K562 (cell line): ENCODE measurements around the gene S100A6. TPM values are rescaled to one million over a fixed set of nuclear protein-coding genes. Genes with fewer than 3 reads are reported as not detected.
A peak's percentile ranks its signal among the peaks of the same experiment; 100 is the strongest.

Experiments used
- ATAC-seq: fragments of 200-7000 bp; cut with Tn5 transposase; 3 replicates; pipeline ENCODE4 v1.9.1; 2020; ENCODE audit warnings: moderate library complexity
- BruUV-seq: library from RNA; stranded (reverse); fragments of 400-500 nt; replicated peaks from 2 replicates; lab custom pipeline; 2021; lab: Mats Ljungman, UMichigan
- CTCF ChIA-PET: fragments of 300-600 bp; formaldehyde crosslinking; extraction: SDS; loops from one replicate; lab custom pipeline; 2021; ENCODE audit warnings: low intra/inter-chr PET ratio; lab: Yijun Ruan, JAX
- POLR2A ChIA-PET: fragments of 300-600, 350-650 bp; sonication (Branson Sonifier 250); formaldehyde crosslinking; extraction: SDS; loops from one replicate; lab custom pipeline; 2021; ENCODE audit warnings: antibody characterized with exemption, inconsistent platforms; lab: Yijun Ruan, JAX
- DNase-seq, 4 experiments: peaks; one replicate each; pipeline versions ENCODE4 v3.0.0 to v3.0.0-alpha.2; 2011 to 2018; ENCODE audit warnings: low spot score in 3 of 4, mixed read lengths in 3 of 4; ENCODE audit errors: extremely low read depth in 1 of 4
- FAIRE-seq: peaks from 2 replicates; lab custom pipeline; 2011; peaks lifted over from hg19 to GRCh38; lab: Jason Lieb, UNC
- H2AFZ ChIP-seq: 2 replicates; pipeline ENCODE4 v1.6.0; 2011; ENCODE audit warnings: low read depth, low read length, control low read depth, inconsistent platforms
- H3K27ac ChIP-seq: fragments of 200-600 bp; 3 replicates; pipeline ENCODE4 v1.8.0; 2011; ENCODE audit warnings: low read depth, mild to moderate bottlenecking, control low read depth, inconsistent platforms, low read length, moderate library complexity, mixed read lengths; ENCODE audit errors: extremely low read depth
- H3K27me3 ChIP-seq, 2 experiments: fragments of 300-600 bp in 1 of 2; 2 replicates in 1 of 2; 3 replicates in 1 of 2; pipeline versions ENCODE4 v1.6.0 to v1.8.0; 2011; ENCODE audit warnings: inconsistent platforms in 2 of 2, low read length in 2 of 2, mild to moderate bottlenecking in 1 of 2, mixed read lengths in 1 of 2, moderate library complexity in 1 of 2; ENCODE audit not compliant: control insufficient read depth in 2 of 2, insufficient read depth in 2 of 2
- H3K36me3 ChIP-seq: fragments of 300-600 bp; 3 replicates; pipeline ENCODE4 v1.8.0; 2011; ENCODE audit warnings: mild to moderate bottlenecking, low read length, inconsistent platforms; ENCODE audit not compliant: control insufficient read depth, insufficient read depth
- H3K4me1 ChIP-seq, 2 experiments: fragments of 200-600 bp in 1 of 2; replicated peaks in 1 of 2; 2 replicates in 1 of 2; 3 replicates in 1 of 2; pipeline versions ENCODE4 v1.5.1 to v1.8.0; 2011; ENCODE audit warnings: inconsistent platforms in 2 of 2, low read length in 2 of 2, mild to moderate bottlenecking in 1 of 2, mixed read lengths in 1 of 2, moderate library complexity in 1 of 2; ENCODE audit not compliant: control insufficient read depth in 2 of 2, insufficient read depth in 2 of 2
- H3K4me2 ChIP-seq: 2 replicates; pipeline ENCODE4 v1.6.1; 2011; ENCODE audit warnings: low read length, control low read depth, inconsistent platforms, mixed read lengths; ENCODE audit not compliant: insufficient read depth
- H3K4me3 ChIP-seq: fragments of 200-600 bp; sonication (generic), shearing (Covaris generic); 2 replicates; pipeline ENCODE4 v1.5.1; 2016; ENCODE audit warnings: control low read depth, inconsistent platforms
- H3K79me2 ChIP-seq: fragments of 200-600 bp; 3 replicates; pipeline ENCODE4 v1.8.0; 2011; ENCODE audit warnings: low read length, inconsistent platforms; ENCODE audit not compliant: control insufficient read depth, insufficient read depth
- H3K9ac ChIP-seq, 2 experiments: 2 replicates each; pipeline versions ENCODE4 v1.6.0 to v1.6.1; 2011; ENCODE audit warnings: low read depth in 2 of 2, low read length in 2 of 2, control low read depth in 1 of 2, inconsistent platforms in 1 of 2, mild to moderate bottlenecking in 1 of 2, mixed read lengths in 1 of 2; ENCODE audit not compliant: insufficient read depth in 1 of 2
- H3K9me1 ChIP-seq: one replicate; pipeline ENCODE4 v1.6.0; 2011; ENCODE audit warnings: inconsistent platforms, mild to moderate bottlenecking, low read length, moderate library complexity; ENCODE audit not compliant: control insufficient read depth, insufficient read depth
- H3K9me3 ChIP-seq: replicated peaks from 2 replicates; pipeline ENCODE4 v1.5.1; 2011; ENCODE audit warnings: low read depth, low read length, inconsistent platforms; ENCODE audit not compliant: control insufficient read depth, insufficient read depth
- H4K20me1 ChIP-seq: replicated peaks from 2 replicates; pipeline ENCODE4 v1.6.1; 2011; ENCODE audit warnings: low read length, inconsistent platforms, mixed read lengths; ENCODE audit not compliant: control insufficient read depth, insufficient read depth
- EP400 ChIP-seq: fragments of 450-650 bp; IDR thresholded peaks from 2 replicates; pipeline ENCODE4 v1.6.1; 2017; ENCODE audit warnings: antibody characterized with exemption, mild to moderate bottlenecking, moderate library complexity
- RAD21 ChIP-seq, 2 experiments: fragments of 250-450 bp in 1 of 2; fragments of 450-650 bp in 1 of 2; sonication (Bioruptor Pico) in 1 of 2; formaldehyde crosslinking in 1 of 2; IDR thresholded peaks in 1 of 2; conservative IDR thresholded peaks in 1 of 2; 2 replicates each; pipeline versions ENCODE4 v1.4.0 to v1.8.0; 2020 to 2022; ENCODE audit warnings: mild to moderate bottlenecking in 2 of 2, moderate library complexity in 1 of 2
- REST ChIP-seq, 2 experiments: fragments of 450-650 bp; formaldehyde crosslinking in 1 of 2; IDR thresholded peaks; 2 replicates each; pipeline versions ENCODE4 v1.4.0 to v1.6.1; 2014 to 2020; ENCODE audit warnings: mild to moderate bottlenecking in 2 of 2, borderline replicate concordance in 1 of 2, low read depth in 1 of 2
- ZHX1 ChIP-seq: fragments of 150-350 bp; conservative IDR thresholded peaks from 2 replicates; pipeline ENCODE4 v1.6.1; 2014; ENCODE audit warnings: low read length
- WGBS: fragments of 100-300 bp; shearing (Covaris generic); methylation state at CpG from one replicate; pipeline ENCODE4 v1.1.6; 2016; ENCODE audit warnings: low coverage, mixed read lengths; ENCODE audit not compliant: insufficient coverage; ENCODE audit errors: missing lambda C conversion rate; 5-methylcytosine and 5-hydroxymethylcytosine counted together
- in situ Hi-C: fragments of 300-500 bp; cut with MboI; formaldehyde crosslinking; loops from 4 replicates; pipeline ENCODE4 v1.15.0; 2018; ENCODE audit warnings: inconsistent platforms, mixed read lengths
- intact Hi-C: fragments of 100-400 bp; cut with micrococcal nuclease; formaldehyde crosslinking; loops from 2 replicates; pipeline ENCODE4 v1.14.2; 2022
- polyA plus RNA-seq, 8 experiments: library from polyadenylated mRNA; depleted of rRNA in 4 of 8; stranded (reverse) in 5 of 8; unstranded in 3 of 8; fragments of >200 nt; fragmentation: Nextera tagmentation in 2 of 8; fragmentation: Illumina TruSeq in 1 of 8; extraction: Ambion mirVana in 2 of 8; extraction: Trizol in 1 of 8; gene quantifications; 2 replicates each; pipeline versions ENCODE4 v1.2.1 to v1.2.3, GENCODE V29; 2011 to 2014; ENCODE audit warnings: inconsistent platforms in 1 of 8, missing spikeins in 1 of 8
- total RNA-seq, 7 experiments: library from RNA; depleted of rRNA in 6 of 7; stranded (reverse); fragments of >200 nt in 6 of 7; fragmentation: Illumina TruSeq in 2 of 7; extraction: Trizol in 2 of 7; gene quantifications; 2 replicates each; pipeline versions ENCODE4 v1.2.1 to v1.2.3, GENCODE V29; 2011 to 2021; ENCODE audit warnings: low replicate concordance in 1 of 7
- TF ChIP-seq, protein P1 (sequence below), 3 experiments: IDR thresholded peaks in 2 of 3; conservative IDR thresholded peaks in 1 of 3; 2 replicates each; pipeline ENCODE4 v1.5.1; 2011 to 2012; ENCODE audit warnings: low read length in 3 of 3, mild to moderate bottlenecking in 3 of 3, control low read depth in 2 of 3, improper control_type of control experiment in 1 of 3, inconsistent platforms in 1 of 3, low read depth in 1 of 3, mixed read lengths in 1 of 3, moderate library complexity in 1 of 3; ENCODE audit not compliant: insufficient read depth in 2 of 3

S100A6 gene
- total and polyA plus RNA-seq, 9 of the 15 experiments (the other 6 are each of a cell fraction or from before 2014, with no cell fraction given): 9.8 to 66.5 (median 23.2) TPM

DNA sequence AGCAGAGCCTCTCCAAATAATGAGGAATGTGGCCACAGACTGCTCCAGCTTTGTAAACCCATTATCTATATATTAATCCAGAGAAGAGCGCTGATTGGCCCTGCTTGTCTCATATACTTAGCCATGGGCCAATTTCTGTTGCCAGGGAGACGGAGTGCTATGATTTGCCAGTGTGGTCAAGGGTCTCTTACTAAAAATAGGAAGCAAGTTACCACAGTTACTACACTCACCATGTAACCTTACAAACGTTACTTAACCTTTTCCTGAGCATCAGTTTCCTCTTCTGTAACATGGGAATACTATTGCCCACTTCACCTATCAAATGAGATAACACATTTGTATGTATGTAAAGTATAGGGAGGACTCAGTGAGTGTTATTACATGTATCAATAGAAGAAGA is 37.6 kb upstream of the S100A6 start (continued):
- TF ChIP-seq ZHX1: no peak

DNA sequence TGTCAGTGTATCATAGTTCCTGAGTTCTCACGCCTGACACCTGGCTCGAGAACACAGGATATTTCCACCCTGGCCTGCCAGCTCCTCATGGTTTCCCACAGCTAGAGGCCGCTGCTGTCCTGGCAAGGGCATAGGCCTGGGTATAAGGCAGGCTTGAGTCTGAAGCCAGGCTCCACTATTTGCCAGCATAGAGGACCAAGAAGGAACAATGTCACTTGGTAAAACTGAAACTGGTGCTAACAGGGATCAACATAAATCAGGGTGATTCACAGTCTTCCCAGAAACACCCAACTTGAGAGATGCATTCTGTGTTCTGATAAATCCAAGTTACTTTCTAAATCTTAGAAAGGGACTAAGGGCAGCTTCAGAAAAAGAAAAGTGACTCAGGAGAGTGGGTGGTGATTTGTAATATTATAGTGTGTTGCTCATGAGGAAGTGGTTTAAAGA is 36.8 kb upstream of the S100A6 start:
- 6% methylated on average over 3 of the region's 3 CpGs for WGBS
- no TSS peak for BruUV-seq
- Histone ChIP-seq H3K4me2 (no peak overlapping the region), H2AFZ (no peak overlapping the region), H3K9me3 (no peaks in the 10 kb centered on the region), H3K27ac (no peak overlapping the region), H3K27me3 (no peaks in the 10 kb centered on the region), H3K9me1 (peaks cover 3% of the 10 kb centered on the region), H3K9ac (no peak overlapping the region), H3K79me2 (no peaks in the 10 kb centered on the region), H3K4me3 (no peak overlapping the region), H3K4me1 (peaks cover 17 to 18% of the 10 kb centered on the region in 2 experiments), H3K36me3 (no peaks in the 10 kb centered on the region), H4K20me1 (no peaks in the 10 kb centered on the region)
- ATAC-seq: peak; percentile 64
- FAIRE-seq: peak; percentile 15
- peak in 1 of 4 experiments; percentile 43 for DNase-seq
- POLR2A ChIA-PET: interaction anchor here (0.6 to 1.0 kb wide), 3 partner anchors 54 to 421 kb away, joined by 3 to 4 read pairs (median 3); partner anchors contain the start of gene S100A13
- in situ Hi-C loops: no loop called here
- intact Hi-C loops: no loop called here
- CTCF ChIA-PET: interaction anchor here (0.6 kb wide), 1 partner anchor 11 kb away, joined by 3 read pairs; no protein-coding TSS in a partner anchor
- TF ChIP-seq RAD21 (CRISPR knock-in tag; conservative IDR thresholded peaks at IDR 0.05 in 1 of 2, IDR thresholded peaks at IDR 0.05 in 1 of 2): peak; percentile 68 to 69
- 0 out of 2 replicates have a peak, but pooled peaks have one; percentile 12 for TF ChIP-seq EP400
- peak; percentile 70 for TF ChIP-seq REST (IDR thresholded peaks at IDR 0.05; ENCODE audit: borderline replicate concordance)
- no peak for TF ChIP-seq REST (CRISPR knock-in tag; IDR thresholded peaks at IDR 0.05; ENCODE audit: low read depth)
- TF ChIP-seq, protein P1, sequence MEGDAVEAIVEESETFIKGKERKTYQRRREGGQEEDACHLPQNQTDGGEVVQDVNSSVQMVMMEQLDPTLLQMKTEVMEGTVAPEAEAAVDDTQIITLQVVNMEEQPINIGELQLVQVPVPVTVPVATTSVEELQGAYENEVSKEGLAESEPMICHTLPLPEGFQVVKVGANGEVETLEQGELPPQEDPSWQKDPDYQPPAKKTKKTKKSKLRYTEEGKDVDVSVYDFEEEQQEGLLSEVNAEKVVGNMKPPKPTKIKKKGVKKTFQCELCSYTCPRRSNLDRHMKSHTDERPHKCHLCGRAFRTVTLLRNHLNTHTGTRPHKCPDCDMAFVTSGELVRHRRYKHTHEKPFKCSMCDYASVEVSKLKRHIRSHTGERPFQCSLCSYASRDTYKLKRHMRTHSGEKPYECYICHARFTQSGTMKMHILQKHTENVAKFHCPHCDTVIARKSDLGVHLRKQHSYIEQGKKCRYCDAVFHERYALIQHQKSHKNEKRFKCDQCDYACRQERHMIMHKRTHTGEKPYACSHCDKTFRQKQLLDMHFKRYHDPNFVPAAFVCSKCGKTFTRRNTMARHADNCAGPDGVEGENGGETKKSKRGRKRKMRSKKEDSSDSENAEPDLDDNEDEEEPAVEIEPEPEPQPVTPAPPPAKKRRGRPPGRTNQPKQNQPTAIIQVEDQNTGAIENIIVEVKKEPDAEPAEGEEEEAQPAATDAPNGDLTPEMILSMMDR (IDR thresholded peaks at IDR 0.05 in 2 of 3, conservative IDR thresholded peaks at IDR 0.05 in 1 of 3; ENCODE audit: insufficient read depth in 2 of 3, low read depth in 1 of 3, low read length in 3 of 3): peak; percentile 60 to 82 (median 61)
